ENCODE results near the gene CDO1. TPM values are rescaled to one million over a fixed set of nuclear protein-coding genes. Genes with fewer than 3 reads are reported as not detected.

The CDO1 gene
- total RNA-seq, 1 donor from 2014 or later: 2.8 TPM

DNA sequence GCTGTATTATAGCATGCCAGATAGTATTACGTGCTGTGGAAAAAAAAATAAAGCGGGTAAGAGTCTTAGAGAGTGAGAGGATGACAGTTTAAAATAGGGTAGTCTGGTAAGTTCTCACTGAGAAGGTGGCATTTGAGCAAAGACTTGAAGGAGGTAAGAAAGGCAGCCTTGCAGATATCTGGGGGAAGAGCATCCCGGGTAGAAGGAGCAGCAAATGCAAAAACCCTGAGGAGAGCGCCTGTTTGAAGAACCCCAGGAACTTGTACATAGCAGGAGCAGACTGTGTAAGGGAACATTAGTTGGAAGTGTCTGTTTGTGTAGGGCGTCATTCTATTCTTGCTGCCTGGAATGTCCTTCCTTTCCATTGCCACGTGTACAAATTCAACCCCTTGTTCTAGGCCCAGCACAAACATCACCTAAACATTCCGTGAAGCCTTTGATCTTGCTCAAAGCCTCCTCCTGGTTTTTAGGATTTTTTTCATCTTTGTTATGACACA lies 27.9 kb upstream of the CDO1 start:
- H3K27ac Mint-ChIP-seq (ENCODE audit: unreplicated experiment): peak overlapping the region; percentile 83
- H3K27me3 Mint-ChIP-seq (ENCODE audit: low read depth): no peaks in the 10 kb centered on the region
- TF ChIP-seq, protein P1, sequence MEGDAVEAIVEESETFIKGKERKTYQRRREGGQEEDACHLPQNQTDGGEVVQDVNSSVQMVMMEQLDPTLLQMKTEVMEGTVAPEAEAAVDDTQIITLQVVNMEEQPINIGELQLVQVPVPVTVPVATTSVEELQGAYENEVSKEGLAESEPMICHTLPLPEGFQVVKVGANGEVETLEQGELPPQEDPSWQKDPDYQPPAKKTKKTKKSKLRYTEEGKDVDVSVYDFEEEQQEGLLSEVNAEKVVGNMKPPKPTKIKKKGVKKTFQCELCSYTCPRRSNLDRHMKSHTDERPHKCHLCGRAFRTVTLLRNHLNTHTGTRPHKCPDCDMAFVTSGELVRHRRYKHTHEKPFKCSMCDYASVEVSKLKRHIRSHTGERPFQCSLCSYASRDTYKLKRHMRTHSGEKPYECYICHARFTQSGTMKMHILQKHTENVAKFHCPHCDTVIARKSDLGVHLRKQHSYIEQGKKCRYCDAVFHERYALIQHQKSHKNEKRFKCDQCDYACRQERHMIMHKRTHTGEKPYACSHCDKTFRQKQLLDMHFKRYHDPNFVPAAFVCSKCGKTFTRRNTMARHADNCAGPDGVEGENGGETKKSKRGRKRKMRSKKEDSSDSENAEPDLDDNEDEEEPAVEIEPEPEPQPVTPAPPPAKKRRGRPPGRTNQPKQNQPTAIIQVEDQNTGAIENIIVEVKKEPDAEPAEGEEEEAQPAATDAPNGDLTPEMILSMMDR (IDR thresholded peaks at IDR 0.05): no peak
- peaks cover 47% of the 10 kb centered on the region for H3K4me1 Mint-ChIP-seq (ENCODE audit: low read depth)
- H3K36me3 Mint-ChIP-seq (ENCODE audit: low read depth): no peaks in the 10 kb centered on the region
- DNase-seq (ENCODE audit: low spot score): no peak
- no peaks in the 10 kb centered on the region for H3K9me3 Mint-ChIP-seq (ENCODE audit: low read depth)
- peak overlapping the region; percentile 80 for H3K4me3 Mint-ChIP-seq (ENCODE audit: unreplicated experiment)

DNA sequence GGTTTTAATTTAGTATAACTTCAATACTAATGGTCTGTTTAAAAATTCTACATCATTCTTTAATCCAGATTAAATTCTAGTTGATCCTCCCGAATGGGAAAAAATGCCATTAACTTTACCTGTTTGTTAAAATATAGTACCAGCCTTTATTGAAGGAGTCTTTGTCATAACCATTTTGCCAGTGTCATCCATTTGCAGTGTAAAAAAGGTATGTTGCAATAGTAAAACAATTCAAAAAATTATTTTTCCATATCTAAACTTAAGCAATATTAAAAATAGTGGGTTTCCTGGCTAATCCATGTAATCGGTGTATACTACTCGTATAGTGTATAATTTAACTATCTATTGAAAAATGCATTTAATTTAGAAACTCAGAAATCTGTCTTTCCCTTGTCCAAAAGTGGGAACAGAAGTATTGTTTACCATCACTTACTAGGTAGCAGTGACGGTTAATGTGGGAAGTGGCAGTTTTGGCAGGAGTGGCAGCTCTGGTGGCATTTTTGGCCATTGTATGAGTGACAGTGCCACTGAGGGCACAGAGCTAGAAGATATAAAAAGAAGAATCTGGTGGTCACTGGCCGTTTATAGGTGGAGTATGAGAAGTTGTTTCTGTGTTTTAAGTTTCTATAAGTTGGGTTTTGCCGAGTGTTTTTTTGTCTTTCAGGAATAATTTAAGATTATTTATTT lies 27.1 kb upstream of the CDO1 start:
- TF ChIP-seq, protein P1 (IDR thresholded peaks at IDR 0.05): no peak
- H3K4me1 Mint-ChIP-seq (ENCODE audit: low read depth): peaks cover 50% of the 10 kb centered on the region
- no peaks in the 10 kb centered on the region for H3K27me3 Mint-ChIP-seq (ENCODE audit: low read depth)
- H3K36me3 Mint-ChIP-seq (ENCODE audit: low read depth): no peaks in the 10 kb centered on the region
- peak overlapping the region; percentile 83 for H3K27ac Mint-ChIP-seq (ENCODE audit: unreplicated experiment)
- H3K4me3 Mint-ChIP-seq (ENCODE audit: unreplicated experiment): peak overlapping the region; percentile 80
- H3K9me3 Mint-ChIP-seq (ENCODE audit: low read depth): no peaks in the 10 kb centered on the region
- no peak for DNase-seq (ENCODE audit: low spot score)

DNA sequence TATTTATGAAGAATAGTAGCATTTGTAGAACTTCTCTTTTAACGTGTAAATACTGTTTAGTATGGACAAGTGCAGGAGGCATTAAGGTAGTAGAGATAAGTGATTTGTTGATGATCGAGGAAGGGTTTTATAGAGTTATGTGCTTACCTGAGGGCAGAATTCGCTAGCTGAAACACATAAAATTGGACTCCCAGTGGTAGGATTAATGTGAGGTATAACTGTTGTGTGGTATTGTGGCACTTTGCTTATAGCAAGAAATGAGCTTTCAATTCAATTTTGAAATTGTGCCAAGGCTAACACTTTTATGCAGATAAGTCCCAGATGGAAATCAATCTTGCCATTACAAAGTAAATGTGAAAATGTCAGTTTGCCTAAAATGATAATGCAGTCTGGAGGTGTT lies 26.5 kb upstream of the CDO1 start:
- Mint-ChIP-seq H3K9me3 (ENCODE audit: low read depth) (no peaks in the 10 kb centered on the region), H3K4me3 (ENCODE audit: unreplicated experiment) (peak overlapping the region; percentile 80), H3K36me3 (ENCODE audit: low read depth) (no peaks in the 10 kb centered on the region), H3K27ac (ENCODE audit: unreplicated experiment) (peak overlapping the region; percentile 85), H3K27me3 (ENCODE audit: low read depth) (no peaks in the 10 kb centered on the region), H3K4me1 (ENCODE audit: low read depth) (peaks cover 55% of the 10 kb centered on the region)
- DNase-seq (ENCODE audit: low spot score): no peak
- TF ChIP-seq, protein P1 (IDR thresholded peaks at IDR 0.05): no peak

DNA sequence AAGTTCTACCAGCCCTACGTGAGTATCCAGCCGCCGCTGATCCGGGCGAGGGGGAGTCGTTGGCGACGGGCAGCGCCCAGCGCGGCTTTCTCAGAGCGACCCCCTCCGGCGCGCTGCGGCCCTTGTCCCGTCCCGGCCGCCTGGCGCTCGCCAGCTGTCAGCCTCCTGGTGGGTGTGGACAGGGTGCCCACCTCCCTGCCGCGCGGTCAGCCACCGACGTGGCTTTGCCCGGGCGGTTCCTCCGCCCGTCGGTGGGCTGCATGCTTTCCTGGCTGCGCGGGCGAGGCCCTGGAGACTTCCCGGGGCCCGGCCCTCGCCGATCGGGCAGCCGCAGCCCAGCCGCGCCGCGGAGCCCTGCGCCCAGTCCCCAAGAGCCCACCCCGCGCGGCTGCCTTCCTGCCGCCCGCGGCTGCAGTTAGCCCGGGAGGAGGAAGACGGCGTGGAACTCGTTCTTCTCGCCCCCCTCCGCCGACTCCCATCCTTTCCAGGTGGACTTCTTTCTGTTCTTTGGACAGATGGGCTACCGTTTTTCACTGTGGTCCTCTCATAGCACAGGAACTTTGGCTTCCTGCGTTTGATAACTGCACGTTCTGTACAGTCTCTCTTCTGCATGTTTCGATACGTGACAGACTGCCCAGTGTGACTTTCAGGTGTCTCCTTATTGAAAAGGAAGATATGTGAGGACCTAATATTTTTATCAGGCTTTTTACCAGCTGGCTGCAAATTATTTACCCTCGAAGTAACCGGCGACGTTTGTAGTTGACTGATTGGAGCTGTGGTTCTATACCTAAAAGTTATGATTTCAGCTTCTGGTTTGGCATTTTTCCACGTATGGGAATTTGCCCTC lies 25.9 kb upstream of the CDO1 start:
- peak; percentile 90 for DNase-seq (ENCODE audit: low spot score)
- peak overlapping the region; percentile 80 for H3K4me3 Mint-ChIP-seq (ENCODE audit: unreplicated experiment)
- H3K4me1 Mint-ChIP-seq (ENCODE audit: low read depth): peaks cover 60% of the 10 kb centered on the region
- no peaks in the 10 kb centered on the region for H3K27me3 Mint-ChIP-seq (ENCODE audit: low read depth)
- TF ChIP-seq, protein P1 (IDR thresholded peaks at IDR 0.05): peak; percentile 67
- no peaks in the 10 kb centered on the region for H3K9me3 Mint-ChIP-seq (ENCODE audit: low read depth)
- H3K27ac Mint-ChIP-seq (ENCODE audit: unreplicated experiment): peak overlapping the region; percentile 94
- peaks cover 4% of the 10 kb centered on the region for H3K36me3 Mint-ChIP-seq (ENCODE audit: low read depth)

DNA sequence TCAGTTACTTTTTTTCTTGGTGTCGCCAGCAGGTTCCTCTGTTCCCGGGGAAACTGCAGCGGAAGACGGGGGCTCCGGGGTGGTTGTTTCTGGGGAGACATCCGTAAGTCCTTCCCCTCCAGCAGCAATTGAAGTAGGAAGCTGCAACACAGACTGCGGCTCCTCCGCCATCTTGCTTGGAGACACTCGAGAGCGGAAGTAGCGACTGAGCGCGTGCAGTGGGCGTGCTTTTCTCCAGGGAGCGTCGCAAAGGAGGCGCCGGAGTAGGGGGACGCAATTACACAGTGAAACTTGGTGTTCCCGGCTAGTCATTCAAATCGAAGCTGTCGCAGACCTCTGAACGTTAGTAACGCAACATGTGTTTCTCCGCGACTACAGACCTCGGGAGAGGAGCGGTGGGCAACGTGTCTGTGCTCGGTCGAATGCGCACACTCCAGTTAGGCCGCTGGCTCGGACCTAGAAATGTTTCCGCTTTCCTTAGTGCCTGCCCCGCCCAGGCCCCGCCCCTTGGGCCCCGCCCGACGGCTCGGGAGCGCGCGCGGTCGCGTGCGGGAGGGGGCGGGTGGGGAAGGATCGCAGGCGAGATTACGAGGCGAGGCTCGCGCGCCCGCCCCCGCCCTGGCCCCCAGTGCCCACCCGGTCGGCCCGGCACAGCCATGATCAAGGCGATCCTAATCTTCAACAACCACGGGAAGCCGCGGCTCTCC lies 25.1 kb upstream of the CDO1 start, which contains the start of the genes AP3S1 and ATG12:
TSS of gene AP3S1 (plus strand) at position 554 of the 707 bp plus-strand sequence. CDS start at position 657, 103 bp downstream.
TSS of gene ATG12 (minus strand) at position 184 of the 707 bp plus-strand sequence. CDS start at position 171, 13 bp downstream.
- H3K36me3 Mint-ChIP-seq (ENCODE audit: low read depth): peaks cover 6% of the 10 kb centered on the region
- no peaks in the 10 kb centered on the region for H3K9me3 Mint-ChIP-seq (ENCODE audit: low read depth)
- H3K4me1 Mint-ChIP-seq (ENCODE audit: low read depth): peaks cover 60% of the 10 kb centered on the region
- peak within 1 kb of the TSS; percentile 99 for H3K27ac Mint-ChIP-seq (ENCODE audit: unreplicated experiment)
- H3K4me3 Mint-ChIP-seq (ENCODE audit: unreplicated experiment): peak within 1 kb of the TSS; percentile 94
- peak; percentile 96 for DNase-seq (ENCODE audit: low spot score)
- TF ChIP-seq, protein P1 (IDR thresholded peaks at IDR 0.05): no peak
- H3K27me3 Mint-ChIP-seq (ENCODE audit: low read depth): no peaks in the 10 kb centered on the region
